NCI-H226 (cell line): ENCODE data around the gene ZFC3H1.
"Not testable (repeated sequence)": the region's sequence is repeated elsewhere in the genome, so short reads cannot be mapped to it uniquely, and the experiment has no call there.

Source experiments
- DNase-seq: peaks from one replicate; pipeline ENCODE4 v3.0.0-alpha.2; 2015

ZFC3H1 gene

DNA sequence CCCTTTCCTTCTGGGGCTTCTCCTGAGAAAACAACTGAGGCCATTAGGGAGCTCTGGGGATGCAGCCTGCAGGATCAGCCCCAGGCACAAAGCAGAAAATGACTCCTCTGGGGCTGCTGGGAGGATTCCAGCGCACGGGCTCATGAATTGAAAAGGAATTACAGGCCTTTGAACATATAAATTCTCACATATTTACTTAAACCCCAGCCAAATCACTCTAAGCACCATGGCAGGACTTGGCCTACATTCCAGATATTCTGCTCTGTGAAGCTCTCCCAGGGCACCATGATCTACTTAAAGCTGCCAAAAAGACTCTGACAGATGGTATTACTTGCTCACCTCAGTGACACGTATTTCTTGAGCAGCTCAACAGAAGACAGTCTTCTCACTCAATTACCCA is 87.2 kb downstream of the ZFC3H1 start:
- no peak for DNase-seq

- not testable (repeated sequence) for DNase-seq
These were observed 93.8 kb downstream of the ZFC3H1 start for GRCh38 chr12:71569885-71570284.

DNA sequence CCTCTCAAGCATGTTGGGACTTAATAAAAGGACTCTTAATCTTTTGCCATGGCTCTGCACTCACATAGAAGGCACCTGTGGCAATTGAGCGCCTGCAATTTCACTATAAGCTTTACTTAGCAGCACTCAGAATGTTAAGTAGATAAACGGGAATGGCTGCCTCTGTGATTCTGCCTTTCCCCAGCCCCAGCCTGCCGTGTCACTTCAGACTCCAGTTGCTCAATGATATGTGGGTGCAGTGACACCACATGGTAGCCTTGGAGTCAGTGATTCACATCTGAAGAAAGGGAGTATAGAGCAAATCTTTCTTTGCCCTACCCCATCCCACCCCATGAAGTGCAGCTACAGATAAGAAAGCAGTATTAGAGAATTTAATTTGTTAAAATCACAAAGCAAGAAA is 96.1 kb downstream of the ZFC3H1 start:
- no peak for DNase-seq

GRCh38 chr12:71566655-71567054 is 97.0 kb downstream of the ZFC3H1 start:
- no peak for DNase-seq

- DNase-seq = no peak
These were observed 98.1 kb downstream of the ZFC3H1 start for GRCh38 chr12:71565535-71565934.

- DNase-seq = no peak
These were observed 100.7 kb downstream of the ZFC3H1 start for GRCh38 chr12:71562676-71563595.
